Measurements from ENCODE around the gene SGPL1. TPM values are rescaled to one million over a fixed set of nuclear protein-coding genes. Genes with fewer than 3 reads are reported as not detected.

The SGPL1 gene
- total and polyA plus RNA-seq, 3 experiments from 2014 or later, result 17.8 to 64.4 (median 64.3) TPM

DNA sequence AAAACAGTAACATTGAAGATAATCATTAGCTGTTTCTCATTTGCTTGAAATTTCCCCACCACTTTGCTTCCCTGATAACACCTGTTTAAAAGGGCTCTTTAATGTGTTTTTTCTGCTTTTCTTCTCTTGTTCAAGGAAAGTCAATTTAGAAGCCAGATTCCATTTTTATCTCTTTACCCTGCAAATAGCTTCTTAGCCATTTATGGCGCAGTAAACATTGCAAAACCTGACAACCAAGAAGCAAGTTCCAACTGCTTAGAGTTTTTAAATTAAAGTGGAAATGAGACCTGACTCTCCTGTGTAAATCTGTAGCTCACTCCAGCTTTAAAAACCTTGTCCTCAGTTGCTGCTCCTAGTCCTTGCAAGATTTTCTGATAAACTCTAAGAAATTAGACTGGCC lies 30.1 kb downstream of the SGPL1 start:
- H3K36me3 ChIP-seq (ENCODE audit: insufficient read depth, low read length), result peaks cover 10% of the 10 kb centered on the region
- Mint-ChIP-seq H3K4me3 (no peak overlapping the region), H3K27ac (no peak overlapping the region), H3K9me3 (no peaks in the 10 kb centered on the region), H3K36me3 (peaks cover 12 to 67% (median 29%) of the 10 kb centered on the region in 3 donors), H3K27me3 (no peaks in the 10 kb centered on the region), H3K4me1 (peaks cover 16 to 29% (median 25%) of the 10 kb centered on the region in 3 donors)
- no peaks in the 10 kb centered on the region for H3K27me3 ChIP-seq (ENCODE audit: insufficient read depth, low read length, poor library complexity, severe bottlenecking)
- no peak overlapping the region for H3K27ac ChIP-seq (ENCODE audit: low read depth, low read length)
- no peaks in the 10 kb centered on the region for H3K4me1 ChIP-seq (ENCODE audit: insufficient read depth, low read length)
- POLR2A ChIA-PET, result no interaction called here
- H3K4me3 ChIP-seq (ENCODE audit: low read length), result no peak overlapping the region
- DNase-seq, result no peak
- CTCF ChIA-PET, result interaction anchor here (1.3 kb wide), 1 partner anchor 9 kb away, joined by 3 read pairs; no protein-coding TSS in a partner anchor
- no peaks in the 10 kb centered on the region for H3K9me3 ChIP-seq (ENCODE audit: low read length)

DNA sequence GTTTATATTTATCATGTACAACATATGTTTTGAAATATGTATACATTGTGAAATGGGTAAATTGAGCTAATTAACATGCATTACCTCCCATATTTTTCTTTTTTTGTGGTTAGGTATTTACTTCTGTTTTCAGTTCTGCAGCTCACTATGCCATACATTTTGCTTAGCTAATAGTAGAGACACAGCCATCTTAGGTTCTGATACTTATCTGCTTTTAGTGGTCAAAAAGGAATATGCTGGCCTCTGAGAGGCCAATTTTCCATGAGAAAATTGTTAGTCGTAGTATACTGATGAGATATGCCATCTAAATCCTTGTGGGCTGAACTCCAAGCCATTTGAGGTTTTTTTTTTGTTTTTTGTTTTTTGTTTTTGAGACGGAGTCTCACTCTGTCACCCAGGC lies 31.0 kb downstream of the SGPL1 start:
- Histone ChIP-seq H3K27ac (ENCODE audit: low read depth, low read length) (no peak overlapping the region), H3K36me3 (ENCODE audit: insufficient read depth, low read length) (peaks cover 15% of the 10 kb centered on the region), H3K4me3 (ENCODE audit: low read length) (no peak overlapping the region), H3K9me3 (ENCODE audit: low read length) (no peaks in the 10 kb centered on the region), H3K27me3 (ENCODE audit: insufficient read depth, low read length, poor library complexity, severe bottlenecking) (no peaks in the 10 kb centered on the region), H3K4me1 (ENCODE audit: insufficient read depth, low read length) (no peaks in the 10 kb centered on the region)
- ChIA-PET CTCF (interaction anchor here (0.6 to 1.3 kb wide), 2 partner anchors 8 to 32 kb away, joined by 3 to 5 read pairs; no protein-coding TSS in a partner anchor), POLR2A (no interaction called here)
- Mint-ChIP-seq H3K9me3 (no peaks in the 10 kb centered on the region), H3K4me3 (no peak overlapping the region), H3K27ac (no peak overlapping the region), H3K36me3 (peaks cover 12 to 73% (median 28%) of the 10 kb centered on the region in 3 donors), H3K4me1 (peaks cover 8 to 19% (median 17%) of the 10 kb centered on the region in 3 donors), H3K27me3 (peaks cover 0 to under 1% of the 10 kb centered on the region in 2 donors)
- DNase-seq, result no peak

- peaks cover 8 to 76% (median 26%) of the 10 kb centered on the region in 3 donors for H3K36me3 Mint-ChIP-seq
- Histone ChIP-seq H3K4me1 (ENCODE audit: insufficient read depth, low read length) (no peaks in the 10 kb centered on the region), H3K27ac (ENCODE audit: low read depth, low read length) (no peak overlapping the region), H3K9me3 (ENCODE audit: low read length) (no peaks in the 10 kb centered on the region), H3K4me3 (ENCODE audit: low read length) (no peak overlapping the region), H3K36me3 (ENCODE audit: insufficient read depth, low read length) (peaks cover 19% of the 10 kb centered on the region), H3K27me3 (ENCODE audit: insufficient read depth, low read length, poor library complexity, severe bottlenecking) (no peaks in the 10 kb centered on the region)
- H3K4me1 Mint-ChIP-seq, result peaks cover 7 to 14% (median 11%) of the 10 kb centered on the region in 3 donors
- H3K9me3 Mint-ChIP-seq, result no peaks in the 10 kb centered on the region
- H3K27ac Mint-ChIP-seq, result no peak overlapping the region
- peaks cover 0 to 1% of the 10 kb centered on the region in 2 donors for H3K27me3 Mint-ChIP-seq
- no peak overlapping the region for H3K4me3 Mint-ChIP-seq
- DNase-seq, result no peak
- ChIA-PET POLR2A (interaction anchor here (0.5 kb wide), 1 partner anchor 13 kb away, joined by 3 read pairs; no protein-coding TSS in a partner anchor), CTCF (no interaction called here)
Measured at GRCh38 chr10:70847659-70848360, 32.1 kb downstream of the SGPL1 start.

DNA sequence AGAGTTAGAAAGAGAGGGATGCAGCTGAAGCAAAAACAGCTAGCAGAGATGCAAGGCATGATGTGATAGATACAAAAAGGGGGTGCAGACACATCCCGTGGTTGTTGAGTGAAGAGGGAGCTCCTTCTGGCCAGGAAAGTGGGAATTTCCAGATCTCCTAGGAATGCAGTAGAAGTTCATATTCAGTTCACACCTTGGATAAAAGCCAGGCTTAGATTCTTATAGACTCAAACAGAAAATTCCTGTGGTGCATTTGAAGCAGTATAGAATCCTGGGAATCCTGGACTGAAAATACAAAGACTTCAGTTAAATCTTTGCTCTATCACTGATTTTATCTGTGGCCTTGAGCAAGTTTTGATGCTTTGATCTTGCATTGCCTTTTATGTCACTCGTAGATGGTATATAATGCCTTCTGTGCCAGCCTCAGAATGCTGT lies 33.9 kb downstream of the SGPL1 start:
- no peaks in the 10 kb centered on the region for H3K4me1 ChIP-seq (ENCODE audit: insufficient read depth, low read length)

GRCh38 chr10:70850097-70850496 lies 34.3 kb downstream of the SGPL1 start:
- peaks cover 18% of the 10 kb centered on the region for H3K36me3 ChIP-seq (ENCODE audit: insufficient read depth, low read length)
- ChIA-PET POLR2A (no interaction called here), CTCF (no interaction called here)
- Mint-ChIP-seq H3K27me3 (peaks cover 0 to 1% of the 10 kb centered on the region in 2 donors), H3K27ac (peak overlapping the region in 1 of 8 donors; percentile 36), H3K36me3 (peaks cover 9 to 77% (median 24%) of the 10 kb centered on the region in 3 donors), H3K4me1 (peaks cover 5 to 14% (median 7%) of the 10 kb centered on the region in 3 donors), H3K4me3 (no peak overlapping the region), H3K9me3 (no peaks in the 10 kb centered on the region)
- H3K27ac ChIP-seq (ENCODE audit: low read depth, low read length), result no peak overlapping the region
- no peaks in the 10 kb centered on the region for H3K9me3 ChIP-seq (ENCODE audit: low read length)
- H3K27me3 ChIP-seq (ENCODE audit: insufficient read depth, low read length, poor library complexity, severe bottlenecking), result no peaks in the 10 kb centered on the region
- no peak for DNase-seq
- no peak overlapping the region for H3K4me3 ChIP-seq (ENCODE audit: low read length)
- H3K4me1 ChIP-seq (ENCODE audit: insufficient read depth, low read length), result no peaks in the 10 kb centered on the region

More for the DNA sequence above, 33.9 kb downstream of the SGPL1 start:
- Mint-ChIP-seq H3K4me3 (no peak overlapping the region), H3K27me3 (peaks cover 0 to 1% of the 10 kb centered on the region in 2 donors), H3K4me1 (peaks cover 5 to 14% (median 7%) of the 10 kb centered on the region in 3 donors), H3K27ac (no peak overlapping the region), H3K9me3 (no peaks in the 10 kb centered on the region), H3K36me3 (peaks cover 10 to 77% (median 22%) of the 10 kb centered on the region in 3 donors)
- Histone ChIP-seq H3K36me3 (ENCODE audit: insufficient read depth, low read length) (peaks cover 19% of the 10 kb centered on the region), H3K4me3 (ENCODE audit: low read length) (no peak overlapping the region), H3K27ac (ENCODE audit: low read depth, low read length) (no peak overlapping the region), H3K9me3 (ENCODE audit: low read length) (no peaks in the 10 kb centered on the region), H3K27me3 (ENCODE audit: insufficient read depth, low read length, poor library complexity, severe bottlenecking) (no peaks in the 10 kb centered on the region)
- DNase-seq, result no peak
- ChIA-PET POLR2A (no interaction called here), CTCF (no interaction called here)

DNA sequence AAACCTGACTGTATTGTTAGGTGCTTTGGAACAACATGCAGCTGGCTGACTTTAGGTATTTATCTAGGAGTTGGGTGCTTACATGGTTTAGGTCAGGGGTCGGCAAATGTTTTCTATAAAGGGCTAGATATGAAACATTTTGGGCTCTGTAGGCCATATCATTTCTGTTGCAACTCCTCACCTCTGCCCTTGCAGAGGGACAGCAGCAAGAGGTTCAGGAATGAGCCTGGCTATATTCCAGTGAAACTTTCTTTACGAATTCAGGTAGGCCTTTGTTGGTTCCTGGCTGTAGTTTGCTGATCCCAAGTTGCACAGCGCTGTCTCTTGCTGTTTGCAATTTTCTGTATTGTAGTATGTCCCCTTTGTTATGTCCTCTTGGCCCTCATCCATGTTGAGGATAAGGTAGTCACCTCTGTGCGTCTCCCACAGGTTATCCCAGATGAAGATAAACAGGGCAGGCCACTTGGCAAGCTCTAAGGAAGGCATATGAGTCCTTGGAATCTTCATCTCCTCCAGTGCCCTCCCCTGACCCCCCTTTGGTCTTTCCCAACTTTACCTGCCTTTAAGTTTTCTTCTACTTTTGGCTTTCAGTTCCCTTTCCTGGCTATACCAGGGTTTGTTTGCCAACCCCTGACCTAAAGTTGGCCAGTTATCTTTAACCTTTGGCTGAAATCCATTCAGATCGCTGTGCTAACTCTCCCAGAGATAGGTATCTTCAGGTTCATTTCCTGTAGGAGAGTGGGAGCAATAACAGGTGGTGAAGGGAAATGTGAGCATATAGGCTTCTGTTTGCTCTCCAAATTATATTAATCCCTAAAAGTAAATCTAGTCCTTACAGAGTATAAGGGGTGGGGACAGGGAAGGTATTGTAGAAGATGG lies 36.1 kb downstream of the SGPL1 start:
- Mint-ChIP-seq H3K27me3 (peaks cover 0 to 1% of the 10 kb centered on the region in 2 donors), H3K36me3 (peaks cover 5 to 80% (median 27%) of the 10 kb centered on the region in 3 donors), H3K4me3 (no peak overlapping the region), H3K4me1 (peaks cover 12 to 21% (median 14%) of the 10 kb centered on the region in 3 donors), H3K27ac (peak overlapping the region in 1 of 8 donors; percentile 28), H3K9me3 (no peaks in the 10 kb centered on the region)
- Histone ChIP-seq H3K4me3 (ENCODE audit: low read length) (no peak overlapping the region), H3K36me3 (ENCODE audit: insufficient read depth, low read length) (peaks cover 10% of the 10 kb centered on the region), H3K4me1 (ENCODE audit: insufficient read depth, low read length) (no peaks in the 10 kb centered on the region), H3K9me3 (ENCODE audit: low read length) (no peaks in the 10 kb centered on the region), H3K27ac (ENCODE audit: low read depth, low read length) (no peak overlapping the region), H3K27me3 (ENCODE audit: insufficient read depth, low read length, poor library complexity, severe bottlenecking) (no peaks in the 10 kb centered on the region)
- POLR2A ChIA-PET, result no interaction called here
- no peak for DNase-seq
- CTCF ChIA-PET, result no interaction called here

DNA sequence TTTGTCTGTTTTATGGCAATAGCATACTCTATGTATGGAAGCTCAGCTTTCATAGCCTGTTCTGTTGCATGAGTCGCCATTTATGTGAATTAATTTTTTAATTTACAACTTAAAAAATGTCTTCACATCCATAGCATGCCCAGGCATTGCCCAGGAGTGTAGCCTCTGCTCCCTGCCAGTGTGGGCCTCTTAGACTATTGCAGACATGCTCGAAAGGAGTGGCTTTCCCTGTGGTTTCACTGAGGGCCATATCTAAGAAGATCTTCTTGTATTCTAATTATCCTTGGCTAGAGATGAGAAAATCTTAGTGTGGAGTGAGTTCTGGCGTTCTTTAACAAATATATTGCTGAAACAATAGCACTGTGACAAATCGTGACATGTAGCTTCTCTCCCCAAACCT lies 37.3 kb downstream of the SGPL1 start:
- Histone ChIP-seq H3K36me3 (ENCODE audit: insufficient read depth, low read length) (peaks cover 10% of the 10 kb centered on the region), H3K9me3 (ENCODE audit: low read length) (no peaks in the 10 kb centered on the region), H3K4me1 (ENCODE audit: insufficient read depth, low read length) (no peaks in the 10 kb centered on the region), H3K27me3 (ENCODE audit: insufficient read depth, low read length, poor library complexity, severe bottlenecking) (no peaks in the 10 kb centered on the region), H3K4me3 (ENCODE audit: low read length) (no peak overlapping the region), H3K27ac (ENCODE audit: low read depth, low read length) (no peak overlapping the region)
- peaks cover 16 to 31% (median 17%) of the 10 kb centered on the region in 3 donors for H3K4me1 Mint-ChIP-seq
- POLR2A ChIA-PET, result no interaction called here
- peak overlapping the region in 1 of 8 donors; percentile 43 for H3K27ac Mint-ChIP-seq
- peaks cover 0 to 1% of the 10 kb centered on the region in 2 donors for H3K27me3 Mint-ChIP-seq
- no peak overlapping the region for H3K4me3 Mint-ChIP-seq
- no peak for DNase-seq
- CTCF ChIA-PET, result no interaction called here
- H3K36me3 Mint-ChIP-seq, result peaks cover 5 to 81% (median 30%) of the 10 kb centered on the region in 3 donors
- no peaks in the 10 kb centered on the region for H3K9me3 Mint-ChIP-seq
